Activated CD4-positive, alpha-beta T cell treated with anti-CD3 and anti-CD28 coated beads, Interleukin-2, Interleukin-4, amounts not matched to agents 100 ng/mL and 50 ng/mL, durations not matched to agents 16 hours and 8 hours (primary cell): ENCODE measurements around the gene NAIP.
"Not testable (repeated sequence)": the region's sequence is repeated elsewhere in the genome, so short reads cannot be mapped to it uniquely, and the experiment has no call there.

ENCODE experiments used
- DNase-seq: peaks from one replicate; pipeline ENCODE4 v3.0.0-alpha.2; 2020; ENCODE audit warnings: low spot score

NAIP gene

DNA sequence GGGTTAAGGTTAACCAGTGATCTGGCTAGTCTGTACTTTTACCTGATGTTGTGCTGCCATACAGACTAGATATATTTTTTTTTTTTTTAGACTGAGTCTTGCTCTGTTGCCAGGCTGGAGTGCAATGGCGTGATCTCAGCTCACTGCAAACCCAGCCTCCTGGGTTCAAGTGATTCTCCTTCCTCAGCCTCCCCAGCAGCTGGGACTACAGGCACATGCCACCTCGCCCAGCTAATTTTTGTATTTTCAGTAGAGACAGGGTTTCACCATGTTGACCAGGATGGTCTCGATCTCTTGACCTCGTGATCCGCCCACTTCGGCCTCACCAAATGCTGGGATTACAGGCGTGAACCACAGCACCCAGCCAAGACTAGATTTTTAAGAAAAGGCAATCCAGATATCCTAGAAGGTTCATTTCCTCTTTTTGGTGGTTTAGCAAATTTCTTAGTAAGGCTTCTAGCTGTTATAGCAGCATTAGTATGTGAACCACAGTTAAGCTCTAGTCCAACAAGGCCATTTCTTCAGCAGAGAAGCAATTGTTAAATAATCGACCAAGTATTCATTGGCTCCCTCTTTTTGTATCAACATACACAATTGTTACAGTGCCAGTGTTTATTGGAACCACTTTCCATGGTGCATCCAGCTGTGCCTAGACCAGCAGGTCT, at the start of gene NAIP:
Gene NAIP (minus strand): TSS at position 51 of the 665 bp plus-strand sequence. CDS start 12,424 bp downstream, outside the sequence.
- not testable (repeated sequence) for DNase-seq

- DNase-seq: not testable (repeated sequence)
Measured at GRCh38 chr5:71067262-71067928, 42.3 kb upstream of the NAIP start, which contains the start of gene GTF2H2. GTF2H2 (minus strand) TSS chr5:71067676; CDS start chr5:71062763, 4,913 bp downstream.

DNA sequence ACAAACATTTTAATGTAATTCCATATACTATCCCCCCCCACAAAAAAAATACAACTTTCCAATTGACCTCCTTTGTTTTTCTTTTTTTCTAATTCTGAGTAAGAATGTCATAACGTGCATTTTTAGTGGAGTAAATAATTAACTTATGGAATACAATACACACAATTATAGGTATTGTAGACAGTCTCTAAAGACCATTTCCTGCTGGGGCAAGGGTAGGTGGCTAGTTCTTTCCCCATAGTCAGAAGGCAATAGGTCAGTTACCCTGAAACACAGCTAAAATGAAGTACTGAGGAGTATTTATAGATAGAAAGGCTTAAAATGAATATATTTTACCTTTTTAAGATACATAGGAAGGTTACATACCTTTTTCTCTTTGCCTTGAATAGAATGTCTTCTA, 36.2 kb upstream of the NAIP start:
- DNase-seq: not testable (repeated sequence)

- DNase-seq: not testable (repeated sequence)
Measured at GRCh38 chr5:71059426-71059825, 34.3 kb upstream of the NAIP start.

GRCh38 chr5:71044808-71045207, 19.7 kb upstream of the NAIP start:
- not testable (repeated sequence) for DNase-seq

DNA sequence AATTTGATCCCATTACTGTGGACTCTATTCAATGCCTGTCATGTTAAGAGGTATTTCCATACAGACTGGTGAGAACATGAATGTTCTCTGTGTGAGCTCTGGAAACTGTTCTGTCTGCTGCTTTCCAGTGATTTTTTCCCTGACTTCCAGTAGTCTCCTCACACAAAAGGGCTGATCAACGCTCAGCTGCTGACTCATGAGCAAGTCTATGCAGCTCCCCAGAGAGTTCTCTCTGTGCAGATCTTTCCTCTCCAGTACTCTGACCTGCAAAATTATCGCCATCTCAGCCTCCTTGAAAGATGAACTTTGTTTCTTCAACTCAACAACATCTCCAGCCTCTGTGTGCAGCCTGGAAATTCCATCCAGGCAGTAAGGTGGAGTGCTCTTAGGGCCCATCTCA, 19.0 kb upstream of the NAIP start:
- not testable (repeated sequence) for DNase-seq

GRCh38 chr5:71031046-71031776, 6.1 kb upstream of the NAIP start:
- DNase-seq: not testable (repeated sequence)

GRCh38 chr5:71020643-71021042, 4.5 kb downstream of the NAIP start:
- not testable (repeated sequence) for DNase-seq

- not testable (repeated sequence) for DNase-seq
Measured at GRCh38 chr5:71018376-71019005, 6.6 kb downstream of the NAIP start.

GRCh38 chr5:71014176-71014575, 11.0 kb downstream of the NAIP start:
- no peak for DNase-seq

DNA sequence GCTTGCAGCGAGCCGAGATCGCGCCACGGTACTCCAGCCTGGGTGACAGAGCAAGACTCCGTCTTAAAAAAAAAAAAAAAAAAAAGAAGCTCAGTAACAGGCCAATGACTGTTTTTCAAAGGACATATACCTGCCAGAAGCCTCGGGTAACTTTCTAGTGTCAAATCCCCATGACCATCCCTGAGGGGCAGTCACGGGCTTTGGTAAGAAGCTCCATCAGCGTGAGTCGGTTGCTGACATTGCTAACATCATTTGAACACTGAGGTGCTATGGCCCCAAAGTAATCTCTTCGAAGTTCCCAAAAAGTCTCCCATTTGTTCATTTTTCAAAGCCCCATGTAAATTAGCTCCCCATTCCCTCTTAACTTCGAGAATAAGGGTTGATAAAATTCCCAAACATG, 11.6 kb downstream of the NAIP start:
- no peak for DNase-seq

DNA sequence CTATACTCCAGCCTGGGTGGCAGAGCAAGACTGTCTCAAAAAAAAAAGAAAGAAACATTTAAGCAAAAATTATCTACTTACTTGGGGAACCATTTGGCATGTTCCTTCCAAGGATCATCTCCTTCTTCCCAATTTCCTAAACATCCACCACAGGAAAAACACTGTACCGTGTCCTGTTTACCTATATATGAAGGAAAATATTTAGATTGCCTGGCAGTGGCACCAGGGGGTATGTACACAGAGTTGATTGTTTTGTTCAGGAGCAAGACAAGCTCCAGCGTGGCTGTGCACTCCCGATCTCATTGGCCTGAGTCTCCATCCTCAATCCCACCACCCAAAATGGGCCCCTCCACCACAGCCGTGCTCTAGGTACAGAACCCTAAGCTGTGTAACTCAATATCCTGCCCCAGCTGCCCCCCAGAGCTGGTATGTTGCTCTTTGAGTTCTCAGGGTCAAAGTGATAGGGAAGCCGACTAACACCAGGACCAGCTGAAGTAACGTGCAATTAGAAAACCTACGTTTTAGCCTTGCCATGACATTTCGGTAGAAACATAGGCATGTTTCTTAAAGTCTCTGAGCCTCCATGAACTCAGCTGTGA, 13.8 kb downstream of the NAIP start:
- no peak for DNase-seq

DNA sequence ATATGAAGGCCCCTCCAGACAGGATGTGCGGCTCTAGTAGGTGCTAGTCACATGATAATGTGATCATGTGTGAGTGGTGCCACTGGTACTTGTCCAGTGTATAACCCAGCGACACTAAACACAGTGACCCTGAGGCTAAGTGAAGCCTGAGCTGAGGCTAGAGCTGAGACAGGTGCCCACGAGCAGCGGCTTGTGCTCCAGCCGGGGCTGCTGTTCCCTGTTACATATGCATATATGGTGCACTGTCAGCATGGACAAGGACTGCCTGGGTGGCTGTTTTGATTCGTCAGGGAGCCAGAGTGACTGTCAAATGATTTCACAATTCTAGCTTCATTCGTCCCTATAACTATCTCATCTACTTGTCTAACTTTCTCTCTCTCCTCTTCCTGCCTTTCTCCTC, 18.2 kb downstream of the NAIP start:
- not testable (repeated sequence) for DNase-seq

GRCh38 chr5:70984882-70985281, 40.3 kb downstream of the NAIP start:
- not testable (repeated sequence) for DNase-seq

DNA sequence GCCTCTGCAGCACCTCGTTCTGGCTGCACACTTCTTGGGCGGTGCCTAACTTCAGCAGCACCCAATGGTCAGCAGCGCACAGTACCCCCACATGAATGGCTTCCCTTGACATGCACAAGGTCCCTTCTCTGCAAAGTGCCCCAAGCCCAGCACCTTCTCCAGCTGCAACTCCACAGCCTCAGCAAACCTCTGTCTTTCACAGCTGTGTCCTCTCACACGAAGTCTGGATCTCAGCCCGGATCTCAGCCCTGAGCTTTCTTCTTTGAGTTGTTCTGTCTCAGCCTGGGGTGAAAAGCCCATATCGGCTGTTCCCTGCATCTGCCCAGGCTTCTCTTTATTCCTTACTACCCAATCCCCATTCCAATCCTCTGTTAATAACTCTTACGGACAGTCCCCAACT, 57.9 kb downstream of the NAIP start:
- not testable (repeated sequence) for DNase-seq

- not testable (repeated sequence) for DNase-seq
Measured at GRCh38 chr5:70964531-70964930, 60.6 kb downstream of the NAIP start.

- not testable (repeated sequence) for DNase-seq
Measured at GRCh38 chr5:70953068-70953467, 72.1 kb downstream of the NAIP start.

DNA sequence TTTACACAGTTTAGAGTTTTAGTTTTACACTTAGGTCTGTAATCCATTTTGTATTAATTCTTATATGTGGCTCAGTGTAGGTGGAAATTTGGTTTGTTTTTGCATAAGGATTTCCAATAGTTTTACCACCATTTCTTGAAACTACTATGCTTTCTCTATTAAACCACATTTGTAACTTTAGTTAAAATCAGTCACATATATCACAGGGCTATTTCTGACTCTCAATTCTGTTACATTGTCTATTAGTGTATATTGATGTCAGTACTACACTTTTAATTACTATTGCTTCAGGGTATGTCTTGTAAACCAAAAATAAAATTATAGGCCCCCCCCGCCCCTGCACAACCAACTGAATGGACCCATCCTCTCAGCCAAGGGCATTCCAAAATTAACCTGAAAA, 92.6 kb downstream of the NAIP start:
- DNase-seq: not testable (repeated sequence)

GRCh38 chr5:70931709-70932368, 93.3 kb downstream of the NAIP start:
- DNase-seq: not testable (repeated sequence)

GRCh38 chr5:70925211-70925562, 100.0 kb downstream of the NAIP start:
- not testable (repeated sequence) for DNase-seq
